GM12865 (cell line): Measurements from ENCODE around the gene LIMCH1.

Experiments used
- DNase-seq: peaks from one replicate; pipeline ENCODE4 v3.0.0; 2010; ENCODE audit warnings: low read depth
- H3K4me3 ChIP-seq: 2 replicates; pipeline ENCODE4 v1.5.1; 2011; ENCODE audit warnings: mild to moderate bottlenecking, low read depth, low read length, control low read depth
- TF ChIP-seq, protein P1 (sequence below): IDR thresholded peaks from 2 replicates; pipeline ENCODE4 v1.5.1; 2011; ENCODE audit warnings: low read length, control low read depth, low read depth, inconsistent platforms; ENCODE audit not compliant: insufficient read depth; ENCODE audit errors: missing control alignments

The LIMCH1 gene

DNA sequence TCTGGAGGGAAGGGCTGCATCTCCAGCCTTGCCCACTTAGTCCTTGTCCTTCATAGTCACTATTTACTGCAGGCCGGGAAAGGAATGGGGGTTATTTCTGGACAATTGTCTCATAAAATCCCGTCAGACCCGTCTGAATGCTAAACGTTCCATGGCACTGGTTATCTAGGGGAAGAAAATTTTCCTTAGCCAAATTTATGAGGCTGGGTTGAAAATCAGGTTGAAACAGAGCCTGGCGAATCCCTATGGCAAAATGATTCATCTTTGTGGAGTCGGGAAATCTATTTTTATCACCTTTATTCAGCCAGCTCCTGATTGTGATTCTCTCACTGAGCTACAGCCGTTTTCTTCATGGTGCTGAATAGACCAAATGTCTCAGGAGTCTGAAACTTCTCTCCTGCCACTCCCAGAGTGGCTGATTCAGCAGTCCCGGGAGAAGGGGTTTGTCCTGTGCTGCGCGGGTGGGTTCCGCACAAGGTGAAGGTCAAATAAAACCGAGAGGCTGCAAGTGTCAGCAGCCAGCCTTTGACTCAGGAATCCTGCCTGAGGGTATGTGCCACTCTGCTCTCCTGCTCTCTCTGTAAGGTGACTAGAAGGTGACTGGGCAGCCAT, 1.0 kb downstream of the LIMCH1 start:
- no peak for DNase-seq
- H3K4me3 ChIP-seq = no peak overlapping the region
- TF ChIP-seq, protein P1, sequence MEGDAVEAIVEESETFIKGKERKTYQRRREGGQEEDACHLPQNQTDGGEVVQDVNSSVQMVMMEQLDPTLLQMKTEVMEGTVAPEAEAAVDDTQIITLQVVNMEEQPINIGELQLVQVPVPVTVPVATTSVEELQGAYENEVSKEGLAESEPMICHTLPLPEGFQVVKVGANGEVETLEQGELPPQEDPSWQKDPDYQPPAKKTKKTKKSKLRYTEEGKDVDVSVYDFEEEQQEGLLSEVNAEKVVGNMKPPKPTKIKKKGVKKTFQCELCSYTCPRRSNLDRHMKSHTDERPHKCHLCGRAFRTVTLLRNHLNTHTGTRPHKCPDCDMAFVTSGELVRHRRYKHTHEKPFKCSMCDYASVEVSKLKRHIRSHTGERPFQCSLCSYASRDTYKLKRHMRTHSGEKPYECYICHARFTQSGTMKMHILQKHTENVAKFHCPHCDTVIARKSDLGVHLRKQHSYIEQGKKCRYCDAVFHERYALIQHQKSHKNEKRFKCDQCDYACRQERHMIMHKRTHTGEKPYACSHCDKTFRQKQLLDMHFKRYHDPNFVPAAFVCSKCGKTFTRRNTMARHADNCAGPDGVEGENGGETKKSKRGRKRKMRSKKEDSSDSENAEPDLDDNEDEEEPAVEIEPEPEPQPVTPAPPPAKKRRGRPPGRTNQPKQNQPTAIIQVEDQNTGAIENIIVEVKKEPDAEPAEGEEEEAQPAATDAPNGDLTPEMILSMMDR = no peak

DNA sequence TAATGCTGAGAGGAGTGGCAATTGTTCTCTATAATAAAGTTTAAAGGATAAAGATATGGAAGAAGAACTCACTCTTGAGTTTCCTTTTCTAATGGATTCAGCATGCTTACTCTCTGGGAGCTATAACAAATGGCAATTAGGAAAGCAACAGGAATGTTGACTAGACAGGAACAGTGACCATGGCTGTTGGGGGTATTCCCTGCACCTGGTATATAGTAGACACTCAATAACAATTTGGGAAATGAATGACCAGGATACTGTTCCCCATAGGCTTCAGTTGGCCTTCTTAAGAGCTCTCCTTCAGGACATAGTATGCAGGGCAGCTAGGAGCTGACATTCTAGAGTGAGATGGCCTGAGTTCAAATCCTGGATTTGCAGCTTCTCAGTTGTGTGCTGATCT, 1.8 kb downstream of the LIMCH1 start:
- DNase-seq = no peak
- TF ChIP-seq, protein P1 = no peak
- H3K4me3 ChIP-seq = no peak overlapping the region

DNA sequence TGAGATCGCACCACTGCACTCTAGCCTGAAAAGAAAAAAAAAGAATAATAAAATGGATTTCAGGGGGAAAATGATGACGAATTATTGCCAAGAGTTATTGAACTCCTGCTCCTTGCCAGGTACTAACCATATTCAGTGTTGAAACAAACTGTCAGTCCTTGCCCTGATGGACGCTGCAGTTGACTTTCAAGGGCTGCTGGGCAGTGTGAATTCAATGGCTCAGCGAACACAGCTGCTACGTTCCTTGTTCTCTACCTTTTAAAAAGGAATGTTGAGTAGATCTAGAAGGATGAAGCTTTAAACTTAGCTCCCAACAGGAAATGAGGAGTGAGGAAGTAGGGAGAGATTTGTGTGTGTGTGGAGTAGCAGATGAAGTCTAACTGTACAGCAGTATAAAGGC, 2.7 kb downstream of the LIMCH1 start:
- no peak for DNase-seq
- TF ChIP-seq, protein P1 = no peak
- H3K4me3 ChIP-seq = no peak overlapping the region

DNA sequence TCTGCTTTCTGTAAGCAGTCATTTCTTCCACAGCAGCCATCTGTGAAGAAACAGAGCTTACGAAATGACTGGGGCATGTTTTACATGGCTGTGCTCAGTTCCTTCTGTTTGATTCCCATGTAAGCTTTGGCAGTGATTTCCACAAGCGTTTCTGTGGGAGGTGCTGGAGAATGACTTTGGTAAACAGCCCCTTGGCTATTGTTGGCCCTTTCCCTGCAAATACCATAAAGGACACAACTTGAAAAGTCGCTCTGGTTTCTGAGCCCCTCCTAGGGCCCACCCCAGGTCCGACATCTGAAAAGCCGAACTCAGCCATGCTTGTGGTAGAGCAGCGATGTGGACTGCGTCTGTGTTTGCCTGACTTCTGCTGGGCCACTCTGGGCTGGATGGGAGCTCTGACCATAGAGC, 3.7 kb downstream of the LIMCH1 start:
- TF ChIP-seq, protein P1 = no peak
- DNase-seq = no peak
- no peak overlapping the region for H3K4me3 ChIP-seq

DNA sequence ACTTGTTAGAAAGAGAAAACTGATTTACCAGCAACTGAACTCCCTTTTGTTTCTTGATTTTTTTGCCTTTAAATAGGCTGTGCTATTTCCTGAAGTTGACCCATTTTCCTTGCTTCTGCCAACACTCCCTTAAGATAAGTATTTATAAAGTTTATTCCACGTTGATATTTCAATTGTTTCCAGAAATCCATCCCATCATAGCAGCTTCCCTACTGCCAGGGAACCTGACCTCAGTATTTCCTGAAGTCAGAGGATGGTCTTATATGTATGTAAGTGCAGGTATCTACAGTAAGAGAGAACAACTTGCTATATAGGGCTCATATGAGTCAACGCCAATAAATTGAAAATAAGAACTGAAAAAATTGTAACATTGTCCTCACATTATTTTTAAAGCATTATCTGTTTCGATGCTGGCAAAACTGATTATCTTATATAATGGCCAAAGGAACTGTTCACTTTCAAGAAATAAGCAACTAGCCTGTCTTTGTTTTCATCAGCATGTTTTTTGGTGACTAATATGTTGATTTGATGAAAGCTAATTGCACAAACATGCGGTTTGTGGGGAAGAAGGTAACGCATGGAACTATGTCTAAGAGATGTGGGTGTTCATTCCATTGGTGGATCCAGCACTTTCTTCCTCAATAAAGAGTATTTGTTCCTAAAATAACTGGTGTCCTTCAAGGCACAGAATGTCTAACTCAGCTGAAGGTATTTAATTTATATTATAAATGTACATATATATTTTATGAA, 4.7 kb downstream of the LIMCH1 start:
- DNase-seq = no peak
- H3K4me3 ChIP-seq = no peak overlapping the region
- TF ChIP-seq, protein P1 = no peak

DNA sequence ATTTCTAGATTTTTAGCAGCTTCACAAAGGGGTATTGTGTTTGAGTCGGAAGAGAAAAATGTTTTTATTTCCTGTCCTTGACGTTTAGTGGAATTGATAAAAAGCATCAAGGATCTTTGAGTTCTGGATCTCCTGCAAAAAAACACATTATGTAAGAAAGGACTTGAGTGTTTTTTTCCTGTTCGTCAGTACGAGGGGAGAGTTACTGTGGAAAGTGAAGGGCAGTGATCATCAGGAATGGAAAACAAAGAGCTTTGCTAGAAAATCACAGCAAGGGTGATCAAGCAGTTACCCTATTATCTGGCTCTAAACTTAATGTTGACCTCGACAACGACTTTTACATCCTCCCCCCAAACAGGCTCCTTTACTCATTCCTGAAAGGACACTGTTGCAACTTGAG, 7.3 kb downstream of the LIMCH1 start:
- DNase-seq = no peak
- TF ChIP-seq, protein P1 = no peak
- no peak overlapping the region for H3K4me3 ChIP-seq
